DOHH2 (cell line): Measurements from ENCODE around the gene ZNF74.
"Not testable (repeated sequence)": the region's sequence is repeated elsewhere in the genome, so short reads cannot be mapped to it uniquely, and the experiment has no call there.

Experiments used
- H3F3A ChIP-seq: fragments of 200-600 bp; sonication (generic), shearing (Covaris generic); 2 replicates; pipeline ENCODE4 v1.6.0; 2016; ENCODE audit warnings: antibody characterized with exemption, mild to moderate bottlenecking; ENCODE audit not compliant: control insufficient read depth, insufficient read depth
- H3K27ac ChIP-seq: fragments of 200-600 bp; sonication (generic); 2 replicates; pipeline ENCODE4 v1.5.1; 2014; ENCODE audit warnings: low read depth, mild to moderate bottlenecking, low read length, moderate library complexity
- H3K27me3 ChIP-seq: fragments of 200-600 bp; sonication (generic); 2 replicates; pipeline ENCODE4 v1.6.1; 2014; ENCODE audit warnings: mild to moderate bottlenecking, low read length, mixed read lengths; ENCODE audit not compliant: control insufficient read depth
- H3K36me3 ChIP-seq: fragments of 200-600 bp; sonication (generic); 2 replicates; pipeline ENCODE4 v1.6.1; 2014; ENCODE audit warnings: mild to moderate bottlenecking, low read length, moderate library complexity, mixed read lengths; ENCODE audit not compliant: control insufficient read depth
- H3K4me1 ChIP-seq: fragments of 200-600 bp; sonication (generic); 2 replicates; pipeline ENCODE4 v1.6.1; 2014; ENCODE audit warnings: mild to moderate bottlenecking, low read length, mixed read lengths; ENCODE audit not compliant: control insufficient read depth
- H3K4me2 ChIP-seq: fragments of 200-600 bp; sonication (generic); 2 replicates; pipeline ENCODE4 v1.6.0; 2014; ENCODE audit warnings: mild to moderate bottlenecking, low read length, moderate library complexity
- H3K4me3 ChIP-seq: fragments of 200-600 bp; sonication (generic); 2 replicates; pipeline ENCODE4 v1.5.1; 2014; ENCODE audit warnings: mild to moderate bottlenecking, low read length, mixed read lengths
- H3K79me2 ChIP-seq: fragments of 200-600 bp; sonication (generic); 2 replicates; pipeline ENCODE4 v1.6.1; 2014; ENCODE audit warnings: mild to moderate bottlenecking, low read length, mixed read lengths; ENCODE audit not compliant: control insufficient read depth
- H3K9me2 ChIP-seq: fragments of 200-600 bp; sonication (generic); replicated peaks from 2 replicates; pipeline ENCODE4 v1.6.1; 2014; ENCODE audit warnings: mild to moderate bottlenecking, low read length, mixed read lengths; ENCODE audit not compliant: control insufficient read depth
- H3K9me3 ChIP-seq: fragments of 200-600 bp; sonication (generic); 2 replicates; pipeline ENCODE4 v1.6.1; 2014; ENCODE audit warnings: antibody characterized with exemption, low read length, mixed read lengths; ENCODE audit not compliant: control insufficient read depth, insufficient read depth
- H4K20me1 ChIP-seq: fragments of 200-600 bp; sonication (generic); 2 replicates; pipeline ENCODE4 v1.6.0; 2014; ENCODE audit warnings: low read depth, mild to moderate bottlenecking, antibody characterized with exemption, low read length, moderate library complexity; ENCODE audit not compliant: control insufficient read depth, insufficient read depth
- CTCF ChIP-seq: fragments of 200-600 bp; sonication (generic); IDR thresholded peaks from one replicate; pipeline ENCODE4 v1.5.1; 2014; ENCODE audit warnings: antibody characterized with exemption, mild to moderate bottlenecking, low read depth, low read length; ENCODE audit not compliant: poor library complexity, severe bottlenecking
- EZH2phosphoT487 ChIP-seq: fragments of 200-600 bp; sonication (generic); IDR thresholded peaks from 2 replicates; pipeline ENCODE4 v1.6.1; 2017; ENCODE audit warnings: borderline replicate concordance, mild to moderate bottlenecking, antibody characterized with exemption, low read length, moderate library complexity, mixed read lengths

The ZNF74 gene

DNA sequence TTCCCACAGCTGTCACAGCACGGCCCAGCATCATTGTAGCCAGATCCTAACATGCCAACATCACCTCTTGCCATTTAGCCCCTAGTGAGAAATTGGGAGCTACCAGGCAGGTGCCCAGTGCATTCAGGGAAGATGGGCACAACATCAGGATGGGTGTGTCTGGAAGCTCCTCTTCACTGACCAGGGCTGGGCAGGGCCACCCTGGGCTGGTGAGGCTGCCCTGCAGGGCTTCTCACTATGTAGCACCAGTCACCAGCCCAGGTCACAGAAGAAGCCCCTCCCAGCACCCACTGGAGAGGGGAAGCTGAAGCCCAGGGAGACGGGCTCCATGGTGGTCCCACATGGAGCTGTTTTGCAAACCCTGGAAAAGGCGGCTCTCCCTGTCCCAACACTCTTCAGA is 13.9 kb downstream of the ZNF74 start:
- no peaks in the 10 kb centered on the region for H3K4me1 ChIP-seq
- no peaks in the 10 kb centered on the region for H3K79me2 ChIP-seq
- no peaks in the 10 kb centered on the region for H3K36me3 ChIP-seq
- no peaks in the 10 kb centered on the region for H3K9me2 ChIP-seq
- H4K20me1 ChIP-seq = no peaks in the 10 kb centered on the region
- no peak overlapping the region for H3K27ac ChIP-seq
- H3F3A ChIP-seq = no peaks in the 10 kb centered on the region
- H3K4me2 ChIP-seq = no peak overlapping the region
- TF ChIP-seq CTCF (no peak), EZH2phosphoT487 (no peak)
- H3K4me3 ChIP-seq = no peak overlapping the region
- no peaks in the 10 kb centered on the region for H3K27me3 ChIP-seq
- no peaks in the 10 kb centered on the region for H3K9me3 ChIP-seq

- TF ChIP-seq CTCF (no peak), EZH2phosphoT487 (no peak)
- H3K36me3 ChIP-seq = no peaks in the 10 kb centered on the region
- H3K4me3 ChIP-seq = no peak overlapping the region
- no peaks in the 10 kb centered on the region for H3K27me3 ChIP-seq
- no peak overlapping the region for H3K27ac ChIP-seq
- H3K4me2 ChIP-seq = no peak overlapping the region
- H3K79me2 ChIP-seq = no peaks in the 10 kb centered on the region
- no peaks in the 10 kb centered on the region for H4K20me1 ChIP-seq
- no peaks in the 10 kb centered on the region for H3K9me2 ChIP-seq
- no peaks in the 10 kb centered on the region for H3K9me3 ChIP-seq
- H3K4me1 ChIP-seq = no peaks in the 10 kb centered on the region
- no peaks in the 10 kb centered on the region for H3F3A ChIP-seq
Measured at GRCh38 chr22:20408891-20409290, 14.9 kb downstream of the ZNF74 start.

DNA sequence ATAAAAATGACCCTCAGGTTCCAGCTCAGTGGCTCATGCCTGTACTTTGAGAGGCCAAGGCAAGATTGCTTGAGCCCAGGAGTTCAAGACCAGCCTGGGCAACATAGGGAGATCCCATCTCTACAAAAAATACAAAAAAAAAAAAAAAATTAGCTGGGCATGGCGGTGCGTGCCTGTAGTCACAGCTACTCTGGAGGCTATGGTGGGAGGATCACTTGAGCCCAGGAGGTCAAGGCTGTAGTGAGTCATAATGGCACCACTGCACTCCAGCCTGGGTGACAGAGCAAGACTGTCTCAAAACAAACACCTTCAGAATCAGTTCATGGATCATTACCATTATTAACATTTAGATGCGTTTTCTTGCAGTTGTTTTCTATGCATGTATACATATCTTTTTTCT is 15.4 kb downstream of the ZNF74 start:
- H3K4me3 ChIP-seq, H3K27ac ChIP-seq, H3K36me3 ChIP-seq, H3K27me3 ChIP-seq, H3K9me3 ChIP-seq, H3K9me2 ChIP-seq, H3F3A ChIP-seq, H3K79me2 ChIP-seq, H3K4me2 ChIP-seq, H3K4me1 ChIP-seq, H4K20me1 ChIP-seq: not testable (repeated sequence)

DNA sequence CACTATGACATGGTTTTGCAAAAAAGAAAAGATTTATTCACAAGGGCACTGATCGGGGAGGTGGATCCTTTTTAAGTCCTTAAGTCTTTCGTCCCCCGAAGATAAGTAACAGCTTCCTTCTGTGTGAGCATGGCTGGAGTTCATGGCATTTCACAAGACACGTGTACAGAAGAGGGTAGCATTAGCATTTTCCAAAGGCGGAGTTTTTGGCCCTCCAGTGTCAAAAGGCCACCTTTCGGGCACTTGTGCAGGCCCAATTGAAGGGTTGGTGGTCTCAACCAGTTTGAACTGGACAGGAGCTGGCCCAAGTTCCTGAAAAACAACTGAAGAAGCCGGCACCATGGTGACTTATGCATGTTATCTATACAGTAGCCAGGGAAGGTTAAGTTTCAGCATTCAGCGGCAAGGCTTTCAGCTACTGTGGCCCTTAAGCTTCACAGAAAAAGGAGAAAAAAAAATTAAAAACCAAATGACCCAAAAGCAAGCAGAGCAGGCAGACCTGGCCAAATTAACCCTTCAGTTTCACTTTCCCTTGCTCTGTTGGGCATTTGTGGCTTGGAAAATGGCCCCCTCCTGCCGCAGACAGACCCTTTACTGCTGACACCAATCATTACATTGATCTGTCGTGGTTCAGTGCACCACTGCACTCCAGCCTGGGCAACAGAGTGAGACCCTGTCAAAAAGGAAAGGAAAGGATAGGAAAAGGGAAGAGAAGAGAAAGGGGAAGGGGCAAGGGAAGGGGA is 18.7 kb downstream of the ZNF74 start:
- no peaks in the 10 kb centered on the region for H3K27me3 ChIP-seq
- no peaks in the 10 kb centered on the region for H3F3A ChIP-seq
- H4K20me1 ChIP-seq = no peaks in the 10 kb centered on the region
- no peak overlapping the region for H3K4me2 ChIP-seq
- no peaks in the 10 kb centered on the region for H3K4me1 ChIP-seq
- TF ChIP-seq EZH2phosphoT487 (no peak), CTCF (no peak)
- H3K79me2 ChIP-seq = no peaks in the 10 kb centered on the region
- H3K27ac ChIP-seq = no peak overlapping the region
- H3K9me2 ChIP-seq = no peaks in the 10 kb centered on the region
- no peaks in the 10 kb centered on the region for H3K9me3 ChIP-seq
- H3K36me3 ChIP-seq = no peaks in the 10 kb centered on the region
- no peak overlapping the region for H3K4me3 ChIP-seq
